HG02870 (cell line): Measurements from ENCODE around the gene RBL1.
"Not testable (repeated sequence)": the region's sequence is repeated elsewhere in the genome, so short reads cannot be mapped to it uniquely, and the experiment has no call there.

Source experiments
- ATAC-seq: cut with Tn5 transposase; IDR thresholded peaks from one replicate; pipeline ENCODE4 v1.9.1; 2021; ENCODE audit warnings: mild to moderate bottlenecking, moderate library complexity; ENCODE audit not compliant: unreplicated experiment

Gene RBL1

DNA sequence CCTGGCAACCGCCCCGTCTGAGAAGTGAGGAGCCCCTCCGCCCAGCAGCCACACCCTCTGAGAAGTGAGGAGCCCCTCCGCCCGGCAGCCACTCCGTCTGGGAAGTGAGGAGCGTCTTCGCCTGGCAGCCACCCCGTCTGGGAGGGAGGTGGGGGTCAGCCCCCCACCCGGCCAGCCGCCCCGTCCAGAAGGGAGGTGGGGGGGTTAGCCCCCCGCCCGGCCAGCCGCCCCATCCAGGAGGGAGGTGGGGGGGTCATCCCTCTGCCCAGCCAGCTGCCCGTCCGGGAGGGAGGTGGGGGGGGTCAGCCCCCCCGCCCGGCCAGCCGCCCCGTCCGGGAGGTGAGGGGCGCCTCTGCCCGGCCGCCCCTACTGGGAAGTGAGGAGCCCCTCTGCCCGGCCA lies 95.6 kb downstream of the RBL1 start:
- not testable (repeated sequence) for ATAC-seq

GRCh38 chr20:36998652-36999051 lies 97.1 kb downstream of the RBL1 start:
- no peak for ATAC-seq

- no peak for ATAC-seq
These were observed 98.7 kb downstream of the RBL1 start for GRCh38 chr20:36997121-36997520.

DNA sequence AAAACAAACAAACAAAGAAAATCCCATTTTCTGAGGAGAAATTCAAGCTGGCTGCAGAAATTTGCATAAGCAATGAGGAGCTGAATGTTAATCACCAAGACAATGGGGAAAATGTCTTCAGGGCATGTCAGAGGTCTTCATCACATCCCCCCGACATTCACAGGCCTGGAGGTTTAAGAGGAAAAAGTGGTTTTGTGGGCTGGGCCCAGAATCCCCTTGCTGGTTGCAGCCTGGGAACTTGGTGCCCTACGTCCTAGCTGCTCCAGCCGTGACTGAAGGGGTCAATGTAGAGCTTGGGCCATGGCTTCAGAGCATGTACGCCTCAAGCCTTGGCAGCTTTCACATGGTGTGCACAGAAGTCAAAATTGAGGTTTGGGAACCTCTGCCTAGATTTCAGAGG lies 101.6 kb downstream of the RBL1 start:
- ATAC-seq = not testable (repeated sequence)

- ATAC-seq = no peak
These were observed 102.9 kb downstream of the RBL1 start for GRCh38 chr20:36992802-36993334.

DNA sequence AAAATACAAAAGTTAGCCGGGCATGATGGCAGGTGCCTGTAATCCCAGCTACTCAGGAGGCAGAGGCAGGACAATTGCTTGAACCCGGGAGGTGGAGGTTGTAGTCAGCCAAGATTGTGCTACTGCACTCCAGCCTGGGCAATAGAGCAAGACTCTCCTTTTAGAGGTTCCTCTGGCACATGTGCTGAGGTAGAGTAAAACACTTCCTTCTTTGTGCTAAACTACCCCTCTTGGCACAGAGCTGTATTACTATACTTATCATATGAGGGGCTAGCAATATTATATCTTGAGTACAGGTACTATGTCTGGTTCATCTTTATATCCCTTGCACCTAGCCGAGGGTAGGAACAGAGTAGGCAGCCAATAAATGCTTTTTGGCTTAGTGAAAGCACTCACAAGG lies 104.1 kb downstream of the RBL1 start:
- ATAC-seq = no peak

GRCh38 chr20:36989797-36990196 lies 106.0 kb downstream of the RBL1 start:
- ATAC-seq = no peak

- no peak for ATAC-seq
These were observed 107.3 kb downstream of the RBL1 start for GRCh38 chr20:36988494-36988966.

GRCh38 chr20:36984257-36984638 lies 111.5 kb downstream of the RBL1 start:
- ATAC-seq = no peak

DNA sequence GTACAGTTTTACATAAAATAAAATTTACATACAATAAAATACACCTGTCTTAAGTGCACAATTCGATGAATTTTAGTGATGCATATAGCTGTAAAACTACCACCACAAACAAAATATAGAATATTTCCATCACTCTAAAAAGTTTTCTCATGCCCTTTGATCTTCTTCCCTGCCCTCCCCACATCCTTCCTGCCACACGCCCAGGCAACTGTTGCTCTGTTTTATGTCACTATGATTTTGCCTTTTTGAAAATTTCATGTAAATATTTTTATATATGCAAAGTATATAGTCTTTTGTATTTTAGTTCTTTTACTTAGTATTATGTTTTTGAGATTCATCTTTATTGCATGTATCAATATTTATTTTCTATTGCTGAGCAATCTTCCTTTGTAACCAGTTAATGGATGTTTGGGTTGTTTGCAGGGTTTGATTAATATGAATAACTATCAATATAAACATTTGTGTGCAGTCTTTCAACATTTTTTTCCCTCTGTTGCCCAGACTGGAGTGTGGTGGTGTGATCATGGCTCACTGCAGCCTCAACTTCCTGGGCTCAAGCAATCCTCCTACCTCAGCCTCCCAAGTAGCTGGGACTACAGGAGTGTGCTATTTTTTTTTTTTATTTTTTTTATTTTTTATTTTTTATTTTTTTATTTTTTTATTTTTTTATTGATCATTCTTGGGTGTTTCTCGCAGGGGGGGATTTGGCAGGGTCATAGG lies 120.5 kb downstream of the RBL1 start:
- no peak for ATAC-seq

- no peak for ATAC-seq
These were observed 121.1 kb downstream of the RBL1 start for GRCh38 chr20:36974660-36975059.

DNA sequence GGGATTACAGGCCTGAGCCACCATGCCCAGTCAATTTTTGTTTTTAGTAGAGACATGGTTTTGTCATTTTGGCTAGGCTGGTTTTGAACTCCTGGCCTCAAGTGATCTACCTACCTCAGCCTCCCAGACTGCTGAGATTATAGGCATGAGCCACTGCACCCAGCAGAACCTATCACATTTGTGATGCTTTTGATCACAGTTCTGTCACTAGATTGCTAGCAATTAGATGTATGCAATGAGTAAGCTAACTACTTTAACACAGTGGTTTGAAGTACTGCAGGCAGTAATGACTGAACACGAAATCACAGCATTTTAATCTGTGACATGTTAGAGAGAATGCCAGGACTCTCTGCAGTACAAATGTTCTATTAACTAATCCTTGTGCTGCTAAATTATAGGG lies 124.7 kb downstream of the RBL1 start:
- ATAC-seq = no peak

DNA sequence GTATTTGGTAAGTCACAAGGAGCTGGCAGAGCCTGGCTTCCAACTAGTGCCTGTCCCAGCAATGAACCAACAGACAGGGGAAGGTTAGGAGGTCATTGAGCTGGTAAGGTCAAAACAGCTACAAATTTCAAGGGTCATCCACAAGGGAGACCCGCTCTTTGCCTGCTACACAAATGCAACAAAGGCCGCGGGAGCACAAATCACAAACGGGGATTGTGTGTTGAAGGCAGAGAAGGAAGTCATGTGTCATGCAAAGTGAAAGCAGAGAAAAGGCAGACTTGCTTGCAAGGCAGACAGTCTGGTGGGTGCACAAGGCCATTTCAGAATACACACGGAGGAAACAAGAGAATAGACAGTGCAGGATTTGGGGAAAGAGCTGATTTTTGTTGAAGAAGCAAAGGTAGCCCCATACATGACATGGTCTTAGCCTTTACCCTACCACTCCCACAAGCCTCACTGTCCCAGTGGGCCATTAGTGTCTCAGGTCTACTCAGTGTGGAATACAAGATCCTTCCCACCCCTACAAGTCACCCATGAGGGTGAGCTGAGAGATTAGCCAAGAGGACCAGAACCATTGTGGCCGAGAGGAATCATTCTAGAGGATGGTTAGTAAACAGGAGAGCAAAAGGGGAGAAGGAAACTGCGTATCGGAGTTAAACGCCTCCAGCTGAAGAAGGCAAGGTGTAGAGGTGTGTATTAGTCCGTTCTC lies 126.2 kb downstream of the RBL1 start:
- ATAC-seq = no peak

GRCh38 chr20:36969051-36969450 lies 126.7 kb downstream of the RBL1 start:
- no peak for ATAC-seq

GRCh38 chr20:36967636-36968035 lies 128.2 kb downstream of the RBL1 start:
- ATAC-seq = no peak

DNA sequence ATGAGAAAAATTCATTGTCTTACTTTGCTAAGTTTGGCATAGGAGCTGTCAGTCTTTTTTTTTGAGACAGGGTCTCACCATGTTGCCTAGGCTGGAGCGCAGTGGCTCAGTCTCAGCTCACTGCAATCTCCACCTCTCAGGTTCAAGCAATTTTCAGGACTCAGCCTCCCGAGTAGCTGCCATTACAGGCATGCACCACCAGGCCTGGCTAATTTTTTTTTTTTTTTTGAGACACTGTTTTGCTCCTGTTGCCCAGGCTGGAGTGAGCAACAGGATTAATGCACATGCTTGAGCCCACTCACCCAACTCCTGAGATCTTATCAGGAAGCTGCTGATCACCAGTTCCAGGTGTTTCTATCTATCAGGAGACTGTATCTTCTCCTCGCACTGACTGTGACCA lies 128.8 kb downstream of the RBL1 start:
- not testable (repeated sequence) for ATAC-seq

DNA sequence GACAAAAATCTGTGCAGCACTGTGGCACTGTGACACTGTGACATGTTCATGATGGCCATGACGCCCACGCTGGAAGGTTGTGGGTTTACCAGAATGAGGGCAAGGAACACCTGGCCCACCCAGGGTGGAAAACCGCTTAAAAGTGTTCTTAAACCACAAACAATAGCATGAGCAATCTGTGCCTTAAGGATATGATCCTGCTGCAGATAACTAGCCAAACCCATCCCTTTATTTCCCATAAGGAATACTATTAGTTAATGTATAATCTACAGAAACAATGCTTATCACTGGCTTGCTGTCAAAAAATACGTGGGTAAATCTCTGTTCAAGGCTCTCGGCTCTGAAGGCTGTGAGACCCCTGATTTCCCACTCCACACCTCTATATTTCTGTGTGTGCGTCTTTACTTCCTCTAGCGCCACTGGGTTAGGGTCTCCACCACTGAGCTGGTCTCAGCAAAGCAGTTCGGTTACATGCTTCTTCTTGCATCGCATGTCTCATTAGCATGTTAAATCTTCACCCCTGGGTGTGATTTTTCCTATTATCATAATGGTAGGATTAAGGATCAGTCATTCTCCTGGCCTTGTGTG lies 133.3 kb downstream of the RBL1 start:
- ATAC-seq = not testable (repeated sequence)

- no peak for ATAC-seq
These were observed 136.6 kb downstream of the RBL1 start for GRCh38 chr20:36959242-36959641.

GRCh38 chr20:36957875-36958667 lies 137.7 kb downstream of the RBL1 start:
- ATAC-seq = no peak

GRCh38 chr20:36956674-36957073 lies 139.1 kb downstream of the RBL1 start:
- no peak for ATAC-seq

DNA sequence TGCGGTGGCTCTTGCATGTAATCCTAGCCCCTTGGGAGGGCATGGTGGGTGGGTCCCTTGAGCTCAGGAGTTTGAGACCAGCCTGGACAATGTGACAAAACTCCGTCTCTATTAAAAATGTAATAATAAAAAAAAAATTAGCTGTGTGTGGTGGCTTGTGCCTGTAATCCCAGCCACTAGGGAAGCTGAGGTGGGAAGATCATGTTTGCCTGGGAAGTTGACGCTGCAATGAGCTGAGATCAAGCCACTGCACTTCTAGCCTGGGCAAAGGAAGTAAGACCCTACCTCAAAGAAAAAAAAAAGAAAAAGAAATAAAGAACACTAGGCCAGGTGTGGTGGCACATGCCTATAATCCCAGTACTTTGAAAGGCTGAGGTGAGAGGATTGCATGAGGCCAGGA lies 139.8 kb downstream of the RBL1 start:
- ATAC-seq = no peak
